Gastrocnemius medialis (tissue), 4 donors: Measurements from ENCODE around the gene LIN28A. TPM values are rescaled to one million over a fixed set of nuclear protein-coding genes. Genes with fewer than 3 reads are reported as not detected.
A peak's percentile ranks its signal among the peaks of the same experiment; 100 is the strongest.

Experiments
- ATAC-seq, 2 donors: fragments of 150-250 bp; one replicate each; pipeline ENCODE4 v1.9.1; 2016
- DNase-seq, 2 donors: peaks; one replicate each; pipeline ENCODE4 v3.0.0-alpha.2; 2019
- H3K27ac ChIP-seq, 4 donors: fragments of 200-600 bp; sonication (generic); 1 replicate in 1 of 4; 2 replicates in 3 of 4; pipeline ENCODE4 v1.5.1; 2016 to 2018; ENCODE audit warnings: mild to moderate bottlenecking in 2 of 4, moderate library complexity in 1 of 4
- H3K27me3 ChIP-seq, 3 donors: fragments of 200-600 bp; sonication (generic) in 2 of 3; 1 replicate in 1 of 3; 2 replicates in 2 of 3; pipeline versions ENCODE4 v1.5.1 to v1.6.0; 2016 to 2019; ENCODE audit warnings: mild to moderate bottlenecking in 1 of 3, moderate library complexity in 1 of 3
- H3K36me3 ChIP-seq, 2 donors: fragments of 200-600 bp; sonication (generic) in 1 of 2; one replicate each; pipeline ENCODE4 v1.5.1; 2017 to 2018
- H3K4me1 ChIP-seq, 2 donors: fragments of 200-600 bp; sonication (generic) in 1 of 2; one replicate each; pipeline ENCODE4 v1.5.1; 2016 to 2017; ENCODE audit warnings: mild to moderate bottlenecking in 2 of 2
- H3K4me3 ChIP-seq, 4 donors: fragments of 200-600 bp; sonication (generic) in 3 of 4; 1 replicate in 1 of 4; 2 replicates in 3 of 4; pipeline ENCODE4 v1.5.1; 2016 to 2019; ENCODE audit warnings: mild to moderate bottlenecking in 2 of 4
- H3K9me3 ChIP-seq, 3 donors: fragments of 200-600 bp; sonication (generic) in 2 of 3; 1 replicate in 1 of 3; 2 replicates in 2 of 3; pipeline ENCODE4 v1.5.1; 2016 to 2019
- CTCF ChIP-seq, 5 experiments: fragments of 450-650 bp in 3 of 5; fragments of 200-600 bp in 2 of 5; sonication (generic) in 2 of 5; IDR thresholded peaks in 4 of 5; conservative IDR thresholded peaks in 1 of 5; 1 replicate in 4 of 5; 2 replicates in 1 of 5; pipeline ENCODE4 v1.5.1; 2016 to 2019; ENCODE audit warnings: antibody characterized with exemption in 5 of 5, mild to moderate bottlenecking in 3 of 5, moderate library complexity in 3 of 5
- POLR2A ChIP-seq, 2 donors: fragments of 450-650 bp; IDR thresholded peaks; one replicate each; pipeline ENCODE4 v1.6.1; 2017; ENCODE audit warnings: antibody characterized with exemption in 2 of 2, mild to moderate bottlenecking in 2 of 2, moderate library complexity in 2 of 2
- in situ Hi-C, 4 donors: fragments of 200-750 bp; cut with MboI; loops; one replicate each; pipeline versions ENCODE4 v1.15.0 to v1.8.0; 2017; ENCODE audit warnings: low sequenced_read_pairs in 4 of 4
- intact Hi-C: fragments of 100-400 bp; cut with DNase I; formaldehyde crosslinking; loops from one replicate; pipeline ENCODE4 v1.15.1; 2023; ENCODE audit warnings: low total_unique reads
- total RNA-seq, 4 donors: library from RNA; depleted of rRNA; stranded (reverse); fragments of >200 nt; gene quantifications; one replicate each; pipeline versions ENCODE4 v1.1.0 to v1.2.3, GENCODE V29; 2016

The LIN28A gene
- total RNA-seq, 4 donors from 2014 or later, result not detected

- TF ChIP-seq CTCF (IDR thresholded peaks at IDR 0.05 in 4 of 5, conservative IDR thresholded peaks at IDR 0.05 in 1 of 5) (no peak), POLR2A (IDR thresholded peaks at IDR 0.05) (no peak)
- ATAC-seq (no peak), DNase-seq (no peak)
- no peaks in the 10 kb centered on the region for H3K4me1 ChIP-seq
- intact Hi-C loops (no loop called here), in situ Hi-C loops (no loop called here)
- no peaks in the 10 kb centered on the region for H3K36me3 ChIP-seq
- H3K4me3 ChIP-seq, result no peak overlapping the region
- H3K27ac ChIP-seq, result no peak overlapping the region
- H3K27me3 ChIP-seq, result peaks cover 0 to 16% (median 14%) of the 10 kb centered on the region in 3 donors
- no peaks in the 10 kb centered on the region for H3K9me3 ChIP-seq
These were observed 8.3 kb downstream of the LIN28A start for GRCh38 chr1:26418865-26419349.

DNA sequence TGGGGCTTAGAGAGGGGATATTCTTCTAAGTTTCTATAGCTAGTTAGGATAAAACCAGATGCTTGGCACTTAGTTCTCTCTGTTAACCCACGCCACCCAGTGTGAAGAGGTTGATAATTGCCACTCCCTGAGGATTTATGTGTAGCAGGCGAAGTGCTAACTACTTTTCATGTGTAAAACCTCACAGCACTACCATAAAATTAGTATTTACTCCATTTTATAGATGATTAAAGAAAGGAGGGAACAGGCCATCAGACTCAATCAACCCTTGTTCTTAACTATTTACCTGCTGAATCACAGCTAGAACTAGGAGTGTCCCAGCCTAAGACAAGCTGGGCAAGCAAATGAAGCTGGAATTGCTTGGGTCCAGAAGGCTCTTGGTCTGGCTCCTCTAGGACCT, 8.9 kb downstream of the LIN28A start:
- TF ChIP-seq POLR2A (IDR thresholded peaks at IDR 0.05), result no peak
- TF ChIP-seq CTCF (IDR thresholded peaks at IDR 0.05 in 4 of 5, conservative IDR thresholded peaks at IDR 0.05 in 1 of 5), result no peak
- ATAC-seq (no peak), DNase-seq (no peak)
- no peak overlapping the region for H3K4me3 ChIP-seq
- H3K4me1 ChIP-seq, result no peaks in the 10 kb centered on the region
- intact Hi-C loops (no loop called here), in situ Hi-C loops (no loop called here)
- H3K36me3 ChIP-seq, result no peaks in the 10 kb centered on the region
- peaks cover 4 to 10% (median 9%) of the 10 kb centered on the region in 3 donors for H3K27me3 ChIP-seq
- no peaks in the 10 kb centered on the region for H3K9me3 ChIP-seq
- no peak overlapping the region for H3K27ac ChIP-seq

GRCh38 chr1:26429721-26430120, 19.1 kb downstream of the LIN28A start:
- Histone ChIP-seq H3K27me3 (no peaks in the 10 kb centered on the region), H3K36me3 (peaks cover 0 to 8% of the 10 kb centered on the region in 2 donors), H3K27ac (no peak overlapping the region), H3K4me1 (peaks cover 13 to 16% of the 10 kb centered on the region in 2 donors), H3K4me3 (no peak overlapping the region), H3K9me3 (no peaks in the 10 kb centered on the region)
- DNase-seq, result no peak
- no peak for TF ChIP-seq POLR2A (IDR thresholded peaks at IDR 0.05)
- no peak for TF ChIP-seq CTCF (IDR thresholded peaks at IDR 0.05 in 4 of 5, conservative IDR thresholded peaks at IDR 0.05 in 1 of 5)
- in situ Hi-C loops (no loop called here), intact Hi-C loops (no loop called here)
- ATAC-seq, result no peak

DNA sequence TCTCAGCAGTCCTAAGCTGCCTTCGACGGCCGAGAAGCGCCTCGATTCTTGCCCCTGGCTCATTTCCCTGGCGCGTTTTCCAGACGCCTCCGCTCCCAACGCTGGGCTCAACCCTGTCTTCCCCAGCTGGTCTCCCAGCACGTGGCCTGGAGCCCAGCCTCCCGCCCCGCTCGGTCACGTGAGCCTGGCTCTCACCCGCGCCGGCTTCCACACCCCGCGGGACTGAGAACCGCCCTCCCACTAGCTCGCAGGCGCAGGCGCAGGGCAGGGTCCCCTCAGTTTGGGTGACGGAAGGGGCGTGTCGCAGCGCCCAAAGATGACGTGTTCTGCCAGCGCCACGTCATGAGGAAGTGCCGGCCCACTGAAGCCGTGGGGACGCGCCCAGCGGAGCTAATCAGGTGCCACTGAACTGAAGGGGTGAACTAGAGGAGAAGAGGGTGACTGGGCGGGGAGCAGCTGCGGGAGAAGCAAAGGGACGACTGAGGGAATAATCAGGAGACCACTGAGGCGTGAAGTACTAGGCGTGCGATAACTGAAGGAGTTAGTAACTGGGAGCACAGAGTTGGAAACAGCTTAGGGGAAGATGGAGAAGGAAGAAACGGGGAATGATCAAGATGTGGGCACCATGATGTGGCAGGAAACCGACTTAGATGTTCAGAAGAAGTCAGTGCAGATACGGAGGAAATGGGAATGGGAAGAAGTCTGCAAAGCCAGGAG, 21.5 kb downstream of the LIN28A start, which contains the start of gene DHDDS:
Gene DHDDS, plus strand, starts transcription at position 343 of the 717 bp plus-strand sequence. CDS start 625 bp downstream, outside the sequence.
- Histone ChIP-seq H3K4me1 (peaks cover 13 to 16% of the 10 kb centered on the region in 2 donors), H3K36me3 (peaks cover 0 to 29% of the 10 kb centered on the region in 2 donors), H3K4me3 (peak within 1 kb of the TSS; percentile 67 to 79 (median 74)), H3K9me3 (no peaks in the 10 kb centered on the region), H3K27ac (peak within 1 kb of the TSS; percentile 82 to 89 (median 87)), H3K27me3 (no peaks in the 10 kb centered on the region)
- TF ChIP-seq CTCF (IDR thresholded peaks at IDR 0.05 in 4 of 5, conservative IDR thresholded peaks at IDR 0.05 in 1 of 5) (peak in 3 of 5 experiments; percentile 1 to 45 (median 15)), POLR2A (IDR thresholded peaks at IDR 0.05) (peak; percentile 69 to 82)
- in situ Hi-C loops, result no loop called here
- intact Hi-C loops, result loop anchor here (1.0 kb wide), 1 partner anchor 41 kb away; no protein-coding TSS in a partner anchor
- DNase-seq (peak; percentile 97 to 98), ATAC-seq (peak; percentile 97)
